K562 (cell line): Measurements from ENCODE around the gene EIF1. TPM values are rescaled to one million over a fixed set of nuclear protein-coding genes. Genes with fewer than 3 reads are reported as not detected.

ENCODE experiments used
- BCOR ChIP-seq: fragments of 450-650 bp; IDR thresholded peaks from 2 replicates; pipeline ENCODE4 v1.6.1; 2016
- CAMTA2 ChIP-seq: fragments of 250-450 bp; sonication (Bioruptor Pico); conservative IDR thresholded peaks from 2 replicates; pipeline ENCODE4 v1.5.1; 2022
- CEBPB ChIP-seq: fragments of 450-650 bp; IDR thresholded peaks from 2 replicates; pipeline ENCODE4 v1.6.1; 2016; ENCODE audit warnings: missing genetic modification characterization, missing compliant biosample characterization
- IRF2 ChIP-seq: sonication (generic); formaldehyde crosslinking; IDR thresholded peaks from 2 replicates; pipeline ENCODE4 v1.8.1; 2022; ENCODE audit warnings: mild to moderate bottlenecking, missing genetic modification reagents
- MEF2A ChIP-seq: IDR thresholded peaks from 2 replicates; pipeline ENCODE4 v1.6.1; 2011; ENCODE audit warnings: low read depth, mild to moderate bottlenecking, low read length, moderate library complexity; ENCODE audit not compliant: control insufficient read depth
- NEUROD1 ChIP-seq: fragments of 150-350 bp; IDR thresholded peaks from 2 replicates; pipeline ENCODE4 v1.6.1; 2014; ENCODE audit warnings: borderline replicate concordance, low read length, low read depth; ENCODE audit not compliant: partially characterized antibody
- RNF2 ChIP-seq: sonication (generic); IDR thresholded peaks from 2 replicates; pipeline ENCODE4 v1.6.1; 2016
- SOX6 ChIP-seq: fragments of 450-650 bp; IDR thresholded peaks from 2 replicates; pipeline ENCODE4 v1.6.1; 2014; ENCODE audit warnings: mild to moderate bottlenecking
- SRSF9 ChIP-seq: fragments of 200-400 bp; formaldehyde crosslinking; IDR thresholded peaks from 2 replicates; pipeline ENCODE4 v1.6.1; 2017; ENCODE audit warnings: low read depth, low read length, borderline replicate concordance
- ZBTB7A ChIP-seq: IDR thresholded peaks from 2 replicates; pipeline ENCODE4 v1.6.1; 2011; ENCODE audit warnings: low read depth, mild to moderate bottlenecking, low read length, moderate library complexity, borderline replicate concordance; ENCODE audit not compliant: control insufficient read depth
- ZFP1 ChIP-seq: fragments of 450-650 bp; formaldehyde crosslinking; IDR thresholded peaks from 2 replicates; pipeline ENCODE4 v1.4.0; 2020; ENCODE audit warnings: mild to moderate bottlenecking, mixed read lengths
- ZNF121 ChIP-seq: sonication (generic); formaldehyde crosslinking; conservative IDR thresholded peaks from 2 replicates; pipeline ENCODE4 v1.8.0; 2022; ENCODE audit warnings: missing genetic modification reagents
- ZNF699 ChIP-seq: fragments of 250-450 bp; sonication (Bioruptor Pico); IDR thresholded peaks from 2 replicates; pipeline ENCODE4 v1.8.0; 2021; ENCODE audit warnings: mild to moderate bottlenecking, moderate library complexity; ENCODE audit not compliant: insufficient replicate concordance
- ZNF75A ChIP-seq: fragments of 450-650 bp; formaldehyde crosslinking; IDR thresholded peaks from 2 replicates; pipeline ENCODE4 v1.4.0; 2020; ENCODE audit warnings: mild to moderate bottlenecking
- polyA plus RNA-seq, 8 experiments: library from polyadenylated mRNA; depleted of rRNA in 4 of 8; stranded (reverse) in 5 of 8; unstranded in 3 of 8; fragments of >200 nt; fragmentation: Nextera tagmentation in 2 of 8; fragmentation: Illumina TruSeq in 1 of 8; extraction: Ambion mirVana in 2 of 8; extraction: Trizol in 1 of 8; gene quantifications; 2 replicates each; pipeline versions ENCODE4 v1.2.1 to v1.2.3, GENCODE V29; 2011 to 2014; ENCODE audit warnings: inconsistent platforms in 1 of 8, missing spikeins in 1 of 8
- total RNA-seq, 7 experiments: library from RNA; depleted of rRNA in 6 of 7; stranded (reverse); fragments of >200 nt in 6 of 7; fragmentation: Illumina TruSeq in 2 of 7; extraction: Trizol in 2 of 7; gene quantifications; 2 replicates each; pipeline versions ENCODE4 v1.2.1 to v1.2.3, GENCODE V29; 2011 to 2021; ENCODE audit warnings: low replicate concordance in 1 of 7
- TF ChIP-seq, protein P1 (sequence below): fragments of 250-450 bp; sonication (Bioruptor Pico); IDR thresholded peaks from 2 replicates; pipeline ENCODE4 v1.5.0; 2021; ENCODE audit warnings: mild to moderate bottlenecking, borderline replicate concordance
- TF ChIP-seq, protein P2 (sequence below): sonication (generic); formaldehyde crosslinking; IDR thresholded peaks from 2 replicates; pipeline ENCODE4 v1.8.0; 2022; ENCODE audit warnings: mild to moderate bottlenecking, missing genetic modification reagents, borderline replicate concordance
- TF ChIP-seq, protein P3 (sequence below): sonication (generic); formaldehyde crosslinking; IDR thresholded peaks from 2 replicates; pipeline ENCODE4 v1.9.0; 2022; ENCODE audit warnings: mild to moderate bottlenecking, missing genetic modification reagents
- TF ChIP-seq, protein P4 (sequence below): fragments of 250-450 bp; sonication (Bioruptor Pico); IDR thresholded peaks from 2 replicates; pipeline ENCODE4 v1.5.0; 2021
- TF ChIP-seq, protein P5 (sequence below): fragments of 250-450 bp; sonication (Bioruptor Pico); IDR thresholded peaks from 2 replicates; pipeline ENCODE4 v1.8.0; 2021; ENCODE audit warnings: mild to moderate bottlenecking, moderate library complexity
- TF ChIP-seq, protein P6 (sequence below): fragments of 450-650 bp; IDR thresholded peaks from 2 replicates; pipeline ENCODE4 v1.6.1; 2016; ENCODE audit warnings: borderline replicate concordance

EIF1 gene
- total and polyA plus RNA-seq, 9 of the 15 experiments (the other 6 are each of a cell fraction or from before 2014, with no cell fraction given), result 67.0 to 1,204 (median 320) TPM

DNA sequence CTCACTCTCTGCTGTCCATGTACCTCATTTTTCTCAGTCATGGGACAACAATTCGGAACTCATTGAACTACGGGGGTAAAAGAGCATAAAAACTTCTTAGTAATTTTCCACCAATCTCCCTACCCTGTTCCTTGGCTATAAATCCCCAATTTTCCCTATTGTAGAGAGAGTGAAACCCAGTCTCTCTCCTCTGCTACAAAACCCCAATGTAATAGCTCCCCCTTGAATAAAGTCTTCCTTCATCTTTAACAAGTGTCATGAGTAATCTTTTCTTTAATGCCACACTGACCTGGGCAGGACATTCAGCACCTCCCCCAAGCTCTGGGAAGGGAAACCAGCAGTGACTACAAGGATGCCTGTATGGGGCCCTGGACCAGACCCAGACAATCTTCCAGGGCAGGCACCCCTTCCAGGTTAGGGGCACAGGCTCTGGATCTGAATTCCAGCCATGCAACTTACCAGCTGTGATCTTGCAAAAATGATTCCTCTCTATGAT, 10.2 kb upstream of the EIF1 start (continued):
- TF ChIP-seq, protein P1, sequence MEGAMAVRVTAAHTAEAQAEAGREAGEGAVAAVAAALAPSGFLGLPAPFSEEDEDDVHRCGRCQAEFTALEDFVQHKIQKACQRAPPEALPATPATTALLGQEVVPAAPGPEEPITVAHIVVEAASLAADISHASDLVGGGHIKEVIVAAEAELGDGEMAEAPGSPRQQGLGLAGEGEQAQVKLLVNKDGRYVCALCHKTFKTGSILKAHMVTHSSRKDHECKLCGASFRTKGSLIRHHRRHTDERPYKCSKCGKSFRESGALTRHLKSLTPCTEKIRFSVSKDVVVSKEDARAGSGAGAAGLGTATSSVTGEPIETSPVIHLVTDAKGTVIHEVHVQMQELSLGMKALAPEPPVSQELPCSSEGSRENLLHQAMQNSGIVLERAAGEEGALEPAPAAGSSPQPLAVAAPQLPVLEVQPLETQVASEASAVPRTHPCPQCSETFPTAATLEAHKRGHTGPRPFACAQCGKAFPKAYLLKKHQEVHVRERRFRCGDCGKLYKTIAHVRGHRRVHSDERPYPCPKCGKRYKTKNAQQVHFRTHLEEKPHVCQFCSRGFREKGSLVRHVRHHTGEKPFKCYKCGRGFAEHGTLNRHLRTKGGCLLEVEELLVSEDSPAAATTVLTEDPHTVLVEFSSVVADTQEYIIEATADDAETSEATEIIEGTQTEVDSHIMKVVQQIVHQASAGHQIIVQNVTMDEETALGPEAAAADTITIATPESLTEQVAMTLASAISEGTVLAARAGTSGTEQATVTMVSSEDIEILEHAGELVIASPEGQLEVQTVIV (CRISPR knock-in tag), result peak; percentile 88
- TF ChIP-seq, protein P2, sequence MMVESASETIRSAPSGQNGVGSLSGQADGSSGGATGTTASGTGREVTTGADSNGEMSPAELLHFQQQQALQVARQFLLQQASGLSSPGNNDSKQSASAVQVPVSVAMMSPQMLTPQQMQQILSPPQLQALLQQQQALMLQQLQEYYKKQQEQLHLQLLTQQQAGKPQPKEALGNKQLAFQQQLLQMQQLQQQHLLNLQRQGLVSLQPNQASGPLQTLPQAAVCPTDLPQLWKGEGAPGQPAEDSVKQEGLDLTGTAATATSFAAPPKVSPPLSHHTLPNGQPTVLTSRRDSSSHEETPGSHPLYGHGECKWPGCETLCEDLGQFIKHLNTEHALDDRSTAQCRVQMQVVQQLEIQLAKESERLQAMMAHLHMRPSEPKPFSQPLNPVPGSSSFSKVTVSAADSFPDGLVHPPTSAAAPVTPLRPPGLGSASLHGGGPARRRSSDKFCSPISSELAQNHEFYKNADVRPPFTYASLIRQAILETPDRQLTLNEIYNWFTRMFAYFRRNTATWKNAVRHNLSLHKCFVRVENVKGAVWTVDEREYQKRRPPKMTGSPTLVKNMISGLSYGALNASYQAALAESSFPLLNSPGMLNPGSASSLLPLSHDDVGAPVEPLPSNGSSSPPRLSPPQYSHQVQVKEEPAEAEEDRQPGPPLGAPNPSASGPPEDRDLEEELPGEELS, result no peak
- TF ChIP-seq ZFP1 (CRISPR knock-in tag), result peak; percentile 71; the same call in 1 of the 2 replicates
- peak; percentile 99 for TF ChIP-seq RNF2
- TF ChIP-seq ZBTB7A, result no peak
- TF ChIP-seq, protein P3, sequence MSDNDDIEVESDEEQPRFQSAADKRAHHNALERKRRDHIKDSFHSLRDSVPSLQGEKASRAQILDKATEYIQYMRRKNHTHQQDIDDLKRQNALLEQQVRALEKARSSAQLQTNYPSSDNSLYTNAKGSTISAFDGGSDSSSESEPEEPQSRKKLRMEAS (CRISPR knock-in tag), result no peak
- no peak for TF ChIP-seq ZNF121 (CRISPR knock-in tag)
- TF ChIP-seq, protein P4, sequence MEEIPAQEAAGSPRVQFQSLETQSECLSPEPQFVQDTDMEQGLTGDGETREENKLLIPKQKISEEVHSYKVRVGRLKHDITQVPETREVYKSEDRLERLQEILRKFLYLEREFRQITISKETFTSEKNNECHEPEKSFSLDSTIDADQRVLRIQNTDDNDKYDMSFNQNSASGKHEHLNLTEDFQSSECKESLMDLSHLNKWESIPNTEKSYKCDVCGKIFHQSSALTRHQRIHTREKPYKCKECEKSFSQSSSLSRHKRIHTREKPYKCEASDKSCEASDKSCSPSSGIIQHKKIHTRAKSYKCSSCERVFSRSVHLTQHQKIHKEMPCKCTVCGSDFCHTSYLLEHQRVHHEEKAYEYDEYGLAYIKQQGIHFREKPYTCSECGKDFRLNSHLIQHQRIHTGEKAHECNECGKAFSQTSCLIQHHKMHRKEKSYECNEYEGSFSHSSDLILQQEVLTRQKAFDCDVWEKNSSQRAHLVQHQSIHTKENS (CRISPR knock-in tag), result peak; percentile 97
- peak; percentile 60 for TF ChIP-seq NEUROD1
- peak; percentile 79 for TF ChIP-seq MEF2A
- no peak for TF ChIP-seq CEBPB (tag)
- TF ChIP-seq, protein P5, sequence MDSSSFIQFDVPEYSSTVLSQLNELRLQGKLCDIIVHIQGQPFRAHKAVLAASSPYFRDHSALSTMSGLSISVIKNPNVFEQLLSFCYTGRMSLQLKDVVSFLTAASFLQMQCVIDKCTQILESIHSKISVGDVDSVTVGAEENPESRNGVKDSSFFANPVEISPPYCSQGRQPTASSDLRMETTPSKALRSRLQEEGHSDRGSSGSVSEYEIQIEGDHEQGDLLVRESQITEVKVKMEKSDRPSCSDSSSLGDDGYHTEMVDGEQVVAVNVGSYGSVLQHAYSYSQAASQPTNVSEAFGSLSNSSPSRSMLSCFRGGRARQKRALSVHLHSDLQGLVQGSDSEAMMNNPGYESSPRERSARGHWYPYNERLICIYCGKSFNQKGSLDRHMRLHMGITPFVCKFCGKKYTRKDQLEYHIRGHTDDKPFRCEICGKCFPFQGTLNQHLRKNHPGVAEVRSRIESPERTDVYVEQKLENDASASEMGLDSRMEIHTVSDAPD (CRISPR knock-in tag), result peak; percentile 62; the same call in 1 of the 2 replicates
- no peak for TF ChIP-seq SOX6
- no peak for TF ChIP-seq IRF2 (CRISPR knock-in tag)
- no peak for TF ChIP-seq SRSF9
- no peak for TF ChIP-seq ZNF75A (CRISPR knock-in tag)
- TF ChIP-seq, protein P6, sequence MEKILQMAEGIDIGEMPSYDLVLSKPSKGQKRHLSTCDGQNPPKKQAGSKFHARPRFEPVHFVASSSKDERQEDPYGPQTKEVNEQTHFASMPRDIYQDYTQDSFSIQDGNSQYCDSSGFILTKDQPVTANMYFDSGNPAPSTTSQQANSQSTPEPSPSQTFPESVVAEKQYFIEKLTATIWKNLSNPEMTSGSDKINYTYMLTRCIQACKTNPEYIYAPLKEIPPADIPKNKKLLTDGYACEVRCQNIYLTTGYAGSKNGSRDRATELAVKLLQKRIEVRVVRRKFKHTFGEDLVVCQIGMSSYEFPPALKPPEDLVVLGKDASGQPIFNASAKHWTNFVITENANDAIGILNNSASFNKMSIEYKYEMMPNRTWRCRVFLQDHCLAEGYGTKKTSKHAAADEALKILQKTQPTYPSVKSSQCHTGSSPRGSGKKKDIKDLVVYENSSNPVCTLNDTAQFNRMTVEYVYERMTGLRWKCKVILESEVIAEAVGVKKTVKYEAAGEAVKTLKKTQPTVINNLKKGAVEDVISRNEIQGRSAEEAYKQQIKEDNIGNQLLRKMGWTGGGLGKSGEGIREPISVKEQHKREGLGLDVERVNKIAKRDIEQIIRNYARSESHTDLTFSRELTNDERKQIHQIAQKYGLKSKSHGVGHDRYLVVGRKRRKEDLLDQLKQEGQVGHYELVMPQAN, result peak; percentile 25; the same call in 1 of the 2 replicates
- peak; percentile 98 for TF ChIP-seq CAMTA2
- no peak for TF ChIP-seq ZNF699 (CRISPR knock-in tag)
- TF ChIP-seq BCOR, result no peak
